ENCODE measurements around the gene ALDOB. TPM values are rescaled to one million over a fixed set of nuclear protein-coding genes. Genes with fewer than 3 reads are reported as not detected.

Gene ALDOB
- under 1 TPM; 0.08 to 0.12 TPM for polyA plus RNA-seq

GRCh38 chr9:101435601-101436079 lies at the start of gene ALDOB:
Gene ALDOB, minus strand, starts transcription at chr9:101435774. Its CDS starts 4,887 bp downstream, at chr9:101430887.
- H3K27me3 ChIP-seq (ENCODE audit: control insufficient read depth in 1 of 2, insufficient read depth in 2 of 2, low read length in 2 of 2), result no peaks in the 10 kb centered on the region
- no peak within 1 kb of the TSS for H3K27ac ChIP-seq (ENCODE audit: low read depth in 2 of 2, low read length in 1 of 2)
- H3K4me3 ChIP-seq (ENCODE audit: low read depth in 1 of 2, low read length in 2 of 2), result no peak within 1 kb of the TSS
- H3K4me1 ChIP-seq (ENCODE audit: control insufficient read depth in 2 of 2, insufficient read depth in 2 of 2, low read length in 1 of 2), result no peaks in the 10 kb centered on the region
- WGBS, 2 donors, result 59 to 60% methylated on average over 2 of the region's 2 CpGs
- no peaks in the 10 kb centered on the region for H3K36me3 ChIP-seq (ENCODE audit: control insufficient read depth in 2 of 2, insufficient read depth in 2 of 2, low read length in 1 of 2)
- H3K9me3 ChIP-seq (ENCODE audit: control insufficient read depth in 2 of 2, insufficient read depth in 1 of 2, low read depth in 1 of 2, low read length in 1 of 2), result no peaks in the 10 kb centered on the region

DNA sequence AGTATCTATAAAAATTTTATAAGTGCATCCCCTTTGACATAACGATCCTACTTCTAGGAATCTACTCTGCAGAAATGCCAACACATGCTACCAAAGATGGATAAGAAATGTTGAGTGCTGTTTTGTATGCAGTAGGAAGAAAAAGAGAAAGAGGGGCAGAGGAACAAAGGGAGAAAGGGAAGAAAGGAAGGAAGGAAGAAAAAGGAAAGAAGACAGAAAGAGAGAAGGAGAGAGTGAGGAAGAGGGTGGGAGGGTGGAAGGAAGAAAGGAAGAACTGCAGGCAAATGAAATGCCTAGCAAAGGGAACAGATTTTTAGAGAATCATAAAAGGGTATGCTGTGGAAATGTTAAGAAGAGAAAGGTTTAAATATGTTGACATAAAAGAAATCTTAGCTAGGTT lies 48.5 kb upstream of the ALDOB start:
- Histone ChIP-seq H3K9me3 (ENCODE audit: control insufficient read depth in 2 of 2, insufficient read depth in 1 of 2, low read depth in 1 of 2, low read length in 1 of 2) (no peaks in the 10 kb centered on the region), H3K4me3 (ENCODE audit: low read depth in 1 of 2, low read length in 2 of 2) (no peak overlapping the region), H3K4me1 (ENCODE audit: control insufficient read depth in 2 of 2, insufficient read depth in 2 of 2, low read length in 1 of 2) (peaks cover 0 to 2% of the 10 kb centered on the region in 2 donors), H3K27me3 (ENCODE audit: control insufficient read depth in 1 of 2, insufficient read depth in 2 of 2, low read length in 2 of 2) (no peaks in the 10 kb centered on the region), H3K27ac (ENCODE audit: low read depth in 2 of 2, low read length in 1 of 2) (no peak overlapping the region), H3K36me3 (ENCODE audit: control insufficient read depth in 2 of 2, insufficient read depth in 2 of 2, low read length in 1 of 2) (no peaks in the 10 kb centered on the region)
- WGBS, 2 donors, result 79 to 82% methylated on average over 1 of the region's 1 CpG

DNA sequence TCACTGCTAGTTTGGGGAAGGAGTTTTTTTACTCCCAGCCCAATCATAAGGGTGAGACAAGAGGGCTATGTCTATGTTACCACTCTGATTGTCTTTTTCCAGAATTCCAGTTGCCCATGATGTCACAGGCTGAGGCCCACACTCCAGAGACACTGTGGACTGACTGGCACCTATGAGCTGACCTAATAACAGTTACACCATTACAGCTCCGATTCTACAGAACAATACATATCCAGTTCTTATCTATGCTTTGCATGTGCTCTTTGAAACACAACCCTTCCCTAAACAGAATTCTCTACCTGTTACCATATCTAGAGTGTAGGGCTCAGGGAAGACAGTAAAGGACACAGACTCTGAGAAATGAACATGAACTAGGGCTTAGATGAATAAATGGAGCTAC lies 45.7 kb upstream of the ALDOB start:
- H3K4me3 ChIP-seq (ENCODE audit: low read depth in 1 of 2, low read length in 2 of 2), result no peak overlapping the region
- no peaks in the 10 kb centered on the region for H3K27me3 ChIP-seq (ENCODE audit: control insufficient read depth in 1 of 2, insufficient read depth in 2 of 2, low read length in 2 of 2)
- H3K4me1 ChIP-seq (ENCODE audit: control insufficient read depth in 2 of 2, insufficient read depth in 2 of 2, low read length in 1 of 2), result peaks cover 8 to 11% of the 10 kb centered on the region in 2 donors
- peaks cover 0 to 6% of the 10 kb centered on the region in 2 donors for H3K36me3 ChIP-seq (ENCODE audit: control insufficient read depth in 2 of 2, insufficient read depth in 2 of 2, low read length in 1 of 2)
- WGBS, 2 donors, result 58 to 66% methylated on average over 1 of the region's 1 CpG
- H3K27ac ChIP-seq (ENCODE audit: low read depth in 2 of 2, low read length in 1 of 2), result peak overlapping the region; percentile 75 to 90
- H3K9me3 ChIP-seq (ENCODE audit: control insufficient read depth in 2 of 2, insufficient read depth in 1 of 2, low read depth in 1 of 2, low read length in 1 of 2), result no peaks in the 10 kb centered on the region

- H3K27ac ChIP-seq (ENCODE audit: low read depth in 2 of 2, low read length in 1 of 2), result peak overlapping the region; percentile 81 to 92
Observed at GRCh38 chr9:101480386-101480785, 44.8 kb upstream of the ALDOB start.

GRCh38 chr9:101479338-101480030 lies 43.9 kb upstream of the ALDOB start:
- peaks cover 0 to 11% of the 10 kb centered on the region in 2 donors for H3K36me3 ChIP-seq (ENCODE audit: control insufficient read depth in 2 of 2, insufficient read depth in 2 of 2, low read length in 1 of 2)
- no peaks in the 10 kb centered on the region for H3K27me3 ChIP-seq (ENCODE audit: control insufficient read depth in 1 of 2, insufficient read depth in 2 of 2, low read length in 2 of 2)
- H3K4me3 ChIP-seq (ENCODE audit: low read depth in 1 of 2, low read length in 2 of 2), result peak overlapping the region in 1 of 2 donors; percentile 8
- 32 to 37% methylated on average over 4 of the region's 4 CpGs for WGBS, 2 donors
- no peaks in the 10 kb centered on the region for H3K9me3 ChIP-seq (ENCODE audit: control insufficient read depth in 2 of 2, insufficient read depth in 1 of 2, low read depth in 1 of 2, low read length in 1 of 2)
- peak overlapping the region; percentile 93 to 96 for H3K27ac ChIP-seq (ENCODE audit: low read depth in 2 of 2, low read length in 1 of 2)
- H3K4me1 ChIP-seq (ENCODE audit: control insufficient read depth in 2 of 2, insufficient read depth in 2 of 2, low read length in 1 of 2), result peaks cover 8 to 11% of the 10 kb centered on the region in 2 donors

More at GRCh38 chr9:101480386-101480785, 44.8 kb upstream of the ALDOB start:
- Histone ChIP-seq H3K27me3 (ENCODE audit: control insufficient read depth in 1 of 2, insufficient read depth in 2 of 2, low read length in 2 of 2) (no peaks in the 10 kb centered on the region), H3K9me3 (ENCODE audit: control insufficient read depth in 2 of 2, insufficient read depth in 1 of 2, low read depth in 1 of 2, low read length in 1 of 2) (no peaks in the 10 kb centered on the region), H3K4me1 (ENCODE audit: control insufficient read depth in 2 of 2, insufficient read depth in 2 of 2, low read length in 1 of 2) (peaks cover 8 to 11% of the 10 kb centered on the region in 2 donors), H3K4me3 (ENCODE audit: low read depth in 1 of 2, low read length in 2 of 2) (peak overlapping the region in 1 of 2 donors; percentile 8), H3K36me3 (ENCODE audit: control insufficient read depth in 2 of 2, insufficient read depth in 2 of 2, low read length in 1 of 2) (peaks cover 0 to 11% of the 10 kb centered on the region in 2 donors)

GRCh38 chr9:101478906-101479305 lies 43.3 kb upstream of the ALDOB start:
- peak overlapping the region; percentile 93 to 96 for H3K27ac ChIP-seq (ENCODE audit: low read depth in 2 of 2, low read length in 1 of 2)
- 41 to 43% methylated on average over 3 of the region's 3 CpGs for WGBS, 2 donors
- no peaks in the 10 kb centered on the region for H3K27me3 ChIP-seq (ENCODE audit: control insufficient read depth in 1 of 2, insufficient read depth in 2 of 2, low read length in 2 of 2)
- no peak overlapping the region for H3K4me3 ChIP-seq (ENCODE audit: low read depth in 1 of 2, low read length in 2 of 2)
- peaks cover 0 to 11% of the 10 kb centered on the region in 2 donors for H3K36me3 ChIP-seq (ENCODE audit: control insufficient read depth in 2 of 2, insufficient read depth in 2 of 2, low read length in 1 of 2)
- no peaks in the 10 kb centered on the region for H3K9me3 ChIP-seq (ENCODE audit: control insufficient read depth in 2 of 2, insufficient read depth in 1 of 2, low read depth in 1 of 2, low read length in 1 of 2)
- H3K4me1 ChIP-seq (ENCODE audit: control insufficient read depth in 2 of 2, insufficient read depth in 2 of 2, low read length in 1 of 2), result peaks cover 8 to 11% of the 10 kb centered on the region in 2 donors

GRCh38 chr9:101478444-101478843 lies 42.9 kb upstream of the ALDOB start:
- peak overlapping the region; percentile 93 to 96 for H3K27ac ChIP-seq (ENCODE audit: low read depth in 2 of 2, low read length in 1 of 2)
- H3K9me3 ChIP-seq (ENCODE audit: control insufficient read depth in 2 of 2, insufficient read depth in 1 of 2, low read depth in 1 of 2, low read length in 1 of 2), result no peaks in the 10 kb centered on the region
- peaks cover 0 to 11% of the 10 kb centered on the region in 2 donors for H3K36me3 ChIP-seq (ENCODE audit: control insufficient read depth in 2 of 2, insufficient read depth in 2 of 2, low read length in 1 of 2)
- peaks cover 8 to 11% of the 10 kb centered on the region in 2 donors for H3K4me1 ChIP-seq (ENCODE audit: control insufficient read depth in 2 of 2, insufficient read depth in 2 of 2, low read length in 1 of 2)
- no peak overlapping the region for H3K4me3 ChIP-seq (ENCODE audit: low read depth in 1 of 2, low read length in 2 of 2)
- H3K27me3 ChIP-seq (ENCODE audit: control insufficient read depth in 1 of 2, insufficient read depth in 2 of 2, low read length in 2 of 2), result no peaks in the 10 kb centered on the region
- 69 to 71% methylated on average over 4 of the region's 4 CpGs for WGBS, 2 donors

DNA sequence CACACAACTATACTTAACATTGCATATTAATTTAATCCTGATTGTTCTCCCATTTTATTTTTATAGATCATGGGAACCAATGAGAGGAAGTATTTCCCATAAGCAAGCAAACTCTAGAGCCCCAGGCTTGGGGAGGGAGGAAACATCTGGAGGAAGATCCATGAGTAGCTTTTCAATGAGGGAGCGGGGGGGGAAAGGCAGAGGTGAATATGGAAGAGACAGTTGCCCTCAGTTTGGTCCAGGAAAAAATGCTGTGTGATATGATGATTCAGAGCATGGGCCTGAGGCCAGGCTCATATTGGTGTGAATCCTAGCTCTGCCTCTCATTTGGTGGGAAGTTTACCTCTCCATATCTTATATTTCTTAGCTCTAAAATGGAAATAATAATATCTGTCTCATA lies 42.2 kb upstream of the ALDOB start:
- H3K27ac ChIP-seq (ENCODE audit: low read depth in 2 of 2, low read length in 1 of 2), result peak overlapping the region; percentile 65 to 69
- H3K4me1 ChIP-seq (ENCODE audit: control insufficient read depth in 2 of 2, insufficient read depth in 2 of 2, low read length in 1 of 2), result peaks cover 8 to 11% of the 10 kb centered on the region in 2 donors
- no peaks in the 10 kb centered on the region for H3K9me3 ChIP-seq (ENCODE audit: control insufficient read depth in 2 of 2, insufficient read depth in 1 of 2, low read depth in 1 of 2, low read length in 1 of 2)
- H3K27me3 ChIP-seq (ENCODE audit: control insufficient read depth in 1 of 2, insufficient read depth in 2 of 2, low read length in 2 of 2), result no peaks in the 10 kb centered on the region
- no peak overlapping the region for H3K4me3 ChIP-seq (ENCODE audit: low read depth in 1 of 2, low read length in 2 of 2)
- H3K36me3 ChIP-seq (ENCODE audit: control insufficient read depth in 2 of 2, insufficient read depth in 2 of 2, low read length in 1 of 2), result peaks cover 0 to 12% of the 10 kb centered on the region in 2 donors
- WGBS, 2 donors, result 61 to 65% methylated on average over 1 of the region's 1 CpG

DNA sequence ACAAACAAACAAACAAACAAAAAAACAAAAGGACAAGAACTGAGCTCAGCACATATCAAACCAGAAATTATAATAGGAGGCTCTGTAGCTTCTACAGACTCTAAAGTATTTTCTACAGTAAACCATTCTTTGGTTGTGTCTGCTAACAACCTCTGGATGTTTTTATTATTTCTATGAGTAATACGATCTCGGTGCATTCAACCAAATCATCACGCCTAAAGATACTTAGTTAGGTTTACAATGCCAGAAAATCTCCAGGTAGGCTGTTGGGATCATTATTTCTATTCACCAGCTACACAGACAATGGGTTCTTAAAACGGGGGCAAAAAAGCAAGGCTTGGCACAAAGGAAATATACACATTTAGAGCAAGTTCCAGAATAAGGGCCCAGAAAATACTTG lies 41.6 kb upstream of the ALDOB start:
- H3K36me3 ChIP-seq (ENCODE audit: control insufficient read depth in 2 of 2, insufficient read depth in 2 of 2, low read length in 1 of 2), result peaks cover 0 to 13% of the 10 kb centered on the region in 2 donors
- WGBS, 2 donors, result 50 to 65% methylated on average over 4 of the region's 4 CpGs
- H3K4me1 ChIP-seq (ENCODE audit: control insufficient read depth in 2 of 2, insufficient read depth in 2 of 2, low read length in 1 of 2), result peaks cover 8 to 11% of the 10 kb centered on the region in 2 donors
- no peak overlapping the region for H3K4me3 ChIP-seq (ENCODE audit: low read depth in 1 of 2, low read length in 2 of 2)
- H3K27me3 ChIP-seq (ENCODE audit: control insufficient read depth in 1 of 2, insufficient read depth in 2 of 2, low read length in 2 of 2), result no peaks in the 10 kb centered on the region
- H3K27ac ChIP-seq (ENCODE audit: low read depth in 2 of 2, low read length in 1 of 2), result peak overlapping the region in 1 of 2 donors; percentile 27
- H3K9me3 ChIP-seq (ENCODE audit: control insufficient read depth in 2 of 2, insufficient read depth in 1 of 2, low read depth in 1 of 2, low read length in 1 of 2), result no peaks in the 10 kb centered on the region
